HG02623 (cell line): Measurements from ENCODE around the gene OR4F6.
"Not testable (repeated sequence)": the region's sequence is repeated elsewhere in the genome, so short reads cannot be mapped to it uniquely, and the experiment has no call there.

ENCODE experiments used
- ATAC-seq: cut with Tn5 transposase; IDR thresholded peaks from one replicate; pipeline ENCODE4 v1.9.1; 2021; ENCODE audit warnings: moderate library complexity; ENCODE audit not compliant: unreplicated experiment

OR4F6 gene

DNA sequence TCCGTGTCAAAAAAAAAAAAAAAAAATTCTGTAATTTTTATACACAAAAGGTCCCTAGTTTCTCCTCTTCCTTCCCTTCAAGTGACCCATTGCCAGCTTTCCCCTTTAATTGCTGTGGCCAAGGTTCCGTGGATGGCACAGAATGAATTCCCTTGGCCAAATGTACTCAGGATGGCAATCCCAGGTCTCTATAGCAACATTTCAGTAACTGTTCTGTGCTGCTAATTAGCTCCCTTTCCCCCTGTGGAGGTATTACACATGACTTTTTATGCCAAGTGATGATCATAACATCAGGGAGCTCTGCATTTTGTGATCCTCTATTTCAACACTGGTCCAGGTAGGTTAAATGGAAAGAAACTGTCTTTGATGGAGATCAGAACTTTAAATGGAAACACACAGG lies at the start of gene OR4F6:
Gene OR4F6 (plus strand): TSS at position 301 of the 400 bp plus-strand sequence. CDS start 2,211 bp downstream, outside the sequence.
- ATAC-seq, result no peak

DNA sequence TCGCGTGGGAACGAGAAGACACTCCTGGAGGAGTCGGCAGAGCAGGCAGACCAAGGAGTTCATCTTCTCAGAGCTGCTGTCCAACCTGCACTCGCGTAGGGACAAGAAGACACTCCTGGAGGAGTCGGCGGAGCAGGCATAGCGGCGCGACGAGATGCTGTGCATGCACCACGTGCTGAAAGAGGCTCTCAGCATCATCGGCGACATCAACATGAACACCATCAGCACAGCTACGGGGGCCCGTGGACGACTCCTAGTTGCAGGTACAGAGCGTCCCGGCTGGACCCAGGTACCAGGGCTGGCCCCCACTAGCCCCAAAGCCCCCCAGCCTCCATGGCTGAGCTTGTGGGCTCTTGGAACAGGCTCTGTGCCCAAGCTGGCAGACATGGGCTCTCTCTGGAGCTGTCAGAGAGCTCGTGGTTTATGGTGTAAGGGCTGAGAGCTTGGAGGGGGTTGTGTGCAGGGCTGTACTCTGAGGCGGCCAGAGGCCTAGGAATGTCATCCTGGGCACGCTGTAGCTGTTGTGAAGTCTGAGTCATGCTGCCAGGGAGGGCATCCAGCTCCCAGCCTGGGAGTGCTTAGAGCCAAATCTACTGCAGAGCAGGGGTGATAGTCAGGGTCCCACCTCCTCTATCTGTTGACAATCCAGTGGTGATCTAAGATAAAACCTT lies 38.5 kb upstream of the OR4F6 start:
- ATAC-seq, result not testable (repeated sequence)

GRCh38 chr15:101765340-101765671 lies 38.0 kb upstream of the OR4F6 start:
- ATAC-seq, result not testable (repeated sequence)

DNA sequence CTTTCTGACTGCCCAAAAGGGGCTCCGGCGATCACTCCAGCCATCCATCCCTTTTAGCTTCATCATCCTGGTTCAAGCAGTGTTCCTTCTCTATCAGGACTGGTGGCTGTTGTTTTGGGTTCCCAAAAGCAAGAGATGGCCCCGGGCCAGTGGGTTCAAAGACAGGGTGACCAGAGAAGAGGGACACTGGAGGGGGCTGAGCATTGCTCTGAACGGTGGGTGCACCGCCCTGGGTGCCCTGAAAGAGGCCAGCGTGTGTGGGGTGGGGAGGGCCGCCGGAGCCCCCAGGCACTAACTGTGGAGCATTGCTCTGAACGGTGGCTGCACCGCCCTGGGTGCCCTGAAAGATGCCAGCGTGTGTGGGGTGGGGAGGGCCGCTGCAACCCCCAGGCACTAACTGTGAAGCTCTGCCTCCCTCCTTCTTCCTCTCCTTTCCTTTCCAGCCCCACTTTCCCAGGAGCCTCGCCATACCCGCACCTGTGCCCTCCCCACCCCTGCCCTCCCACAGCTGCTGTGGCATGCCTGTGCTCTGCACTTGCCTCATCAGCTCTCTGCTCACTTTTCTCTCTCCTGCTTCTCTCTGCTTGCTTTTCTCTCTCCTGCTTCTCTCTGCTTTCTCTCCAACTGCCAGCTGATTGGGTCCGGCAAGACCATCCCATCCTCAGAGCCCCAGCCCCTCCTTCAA lies 37.4 kb upstream of the OR4F6 start:
- ATAC-seq, result no peak

DNA sequence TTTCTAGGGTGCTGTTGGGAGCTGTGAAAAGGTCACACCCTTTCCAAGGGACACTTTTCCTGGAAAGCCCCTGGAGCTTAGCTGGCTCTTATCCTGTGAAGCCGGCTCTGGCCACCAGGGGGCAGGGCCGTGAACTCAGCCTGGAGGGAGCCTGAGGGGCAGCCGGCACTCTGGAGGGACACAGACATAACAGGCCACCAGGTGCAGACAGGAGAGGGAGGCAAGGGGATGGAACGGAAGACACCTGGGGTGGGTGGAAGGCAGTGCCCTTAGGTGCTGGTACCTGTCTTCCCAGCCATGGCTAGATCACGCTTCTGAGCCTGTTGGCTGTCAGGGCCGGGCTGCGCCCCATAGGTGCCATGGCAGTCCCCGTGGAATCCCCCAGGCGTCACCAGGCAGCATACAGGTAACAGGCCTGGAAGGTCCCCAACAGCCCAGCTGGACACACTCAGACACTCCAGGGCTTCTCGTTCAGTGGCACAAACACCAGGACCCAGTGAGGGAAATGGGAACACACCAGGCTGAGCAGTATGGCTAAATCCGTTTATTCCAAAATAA lies 36.1 kb upstream of the OR4F6 start:
- ATAC-seq, result not testable (repeated sequence)

GRCh38 chr15:101772921-101773320 lies 30.4 kb upstream of the OR4F6 start:
- no peak for ATAC-seq

DNA sequence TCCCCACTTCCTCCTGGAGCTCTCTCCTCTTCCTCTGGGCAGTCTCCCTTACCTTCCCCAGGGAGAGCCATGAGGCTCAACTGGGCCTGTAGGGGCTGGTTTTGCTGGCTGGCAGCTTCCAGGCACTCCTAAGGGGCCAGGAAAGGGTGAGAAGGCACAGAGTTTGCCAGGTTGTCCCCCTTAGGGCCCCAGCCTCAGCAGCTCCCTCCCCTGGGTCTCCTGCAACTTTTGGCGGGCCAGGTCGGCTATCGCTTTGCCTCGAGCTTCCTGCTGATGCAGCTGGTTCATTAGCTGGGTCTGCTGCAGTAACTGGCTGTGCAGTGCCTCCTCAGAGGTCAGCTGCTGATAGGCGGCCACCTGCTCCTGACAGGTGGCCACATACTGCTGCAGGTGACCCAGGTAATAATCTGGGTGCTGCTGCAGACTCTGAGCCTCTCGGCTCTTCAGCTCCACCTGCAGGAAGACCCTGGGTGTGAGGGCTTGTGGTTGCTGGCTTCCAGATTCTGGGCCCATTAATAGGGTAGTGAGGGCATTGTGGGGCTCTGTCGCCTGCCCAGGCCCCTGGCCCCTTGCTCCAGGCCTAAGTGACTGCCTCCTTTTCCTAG lies 29.7 kb upstream of the OR4F6 start:
- no peak for ATAC-seq

GRCh38 chr15:101775136-101775535 lies 28.2 kb upstream of the OR4F6 start:
- ATAC-seq, result no peak

DNA sequence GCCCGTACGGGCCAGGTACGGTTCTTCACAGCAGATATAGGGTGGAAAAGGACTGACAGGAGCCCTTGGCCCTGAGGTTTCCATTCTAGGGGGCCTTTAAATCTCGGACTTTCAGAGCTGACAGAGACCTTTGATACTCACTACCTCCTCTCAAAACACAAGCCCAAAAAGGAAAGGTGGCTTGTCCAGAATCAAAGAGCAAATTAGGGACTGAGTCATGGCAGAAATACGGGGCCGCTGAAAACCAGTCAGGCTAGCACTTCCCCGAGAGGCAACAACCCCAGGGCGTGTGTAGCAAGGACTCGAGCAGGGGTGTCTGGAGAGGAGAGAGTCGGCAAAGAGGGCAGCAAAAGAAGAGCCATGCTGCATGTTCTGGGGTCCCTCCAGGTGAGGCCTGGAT lies 24.7 kb upstream of the OR4F6 start:
- not testable (repeated sequence) for ATAC-seq

DNA sequence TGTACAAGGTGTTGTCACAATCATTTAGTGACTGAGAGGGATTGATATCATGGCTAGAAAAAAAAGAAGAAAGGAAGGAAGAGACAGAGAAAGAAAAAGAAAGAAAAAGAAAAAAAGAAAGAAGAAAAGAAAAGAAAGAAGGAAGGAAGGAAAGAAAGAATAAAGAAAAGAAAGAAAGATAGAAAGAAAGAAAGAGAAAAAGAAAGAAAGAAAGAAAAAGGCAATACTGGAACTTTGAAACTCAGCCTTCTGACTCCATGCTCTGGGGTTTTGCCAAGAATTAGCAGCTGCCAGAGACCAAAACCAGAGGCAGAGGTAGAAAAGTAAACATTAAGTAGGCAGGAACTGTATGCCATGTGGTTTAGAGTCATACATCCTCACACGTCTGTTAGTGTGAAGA lies 23.1 kb upstream of the OR4F6 start:
- ATAC-seq, result not testable (repeated sequence)

DNA sequence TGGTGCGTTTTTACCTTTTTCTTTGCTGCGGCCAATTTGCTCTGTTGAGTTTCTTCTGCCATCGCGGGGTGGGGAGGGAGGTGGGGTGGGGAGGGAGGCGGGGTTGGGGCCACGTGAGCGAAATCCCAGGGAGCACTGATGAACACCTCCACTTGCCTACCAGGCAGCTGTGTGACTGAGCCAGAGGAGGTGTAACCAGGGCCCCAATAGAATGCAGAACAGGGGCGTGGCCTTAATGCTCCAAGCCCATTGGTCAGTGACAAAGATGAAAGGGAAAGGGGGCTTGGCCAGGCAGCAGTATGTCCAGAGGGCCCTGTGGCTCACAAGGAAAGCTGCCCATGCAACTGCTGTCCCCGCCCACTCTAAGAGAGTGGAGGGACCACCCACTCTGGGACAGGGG lies 21.4 kb upstream of the OR4F6 start:
- no peak for ATAC-seq

DNA sequence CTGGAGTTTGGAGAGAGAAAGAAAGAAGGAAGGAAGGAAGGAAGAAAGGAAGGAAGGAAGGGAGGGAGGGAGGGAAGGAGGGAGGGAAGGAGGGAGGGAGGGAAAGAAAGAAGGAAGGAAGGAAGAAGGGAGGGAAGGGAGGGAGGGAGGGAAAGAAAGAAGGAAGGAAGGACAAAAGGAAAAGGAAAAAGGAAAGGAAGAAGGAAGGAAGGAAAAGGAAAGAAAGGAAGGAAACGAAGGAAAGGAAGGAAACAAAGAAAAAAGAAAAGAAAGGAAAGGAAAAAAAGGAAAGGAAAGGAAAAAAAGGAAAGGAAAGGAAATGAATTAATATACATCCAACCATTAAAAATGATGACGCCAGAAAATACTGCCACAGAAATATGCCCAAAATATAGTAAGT lies 18.7 kb upstream of the OR4F6 start:
- no peak for ATAC-seq

GRCh38 chr15:101786422-101786821 lies 16.9 kb upstream of the OR4F6 start:
- ATAC-seq, result not testable (repeated sequence)

DNA sequence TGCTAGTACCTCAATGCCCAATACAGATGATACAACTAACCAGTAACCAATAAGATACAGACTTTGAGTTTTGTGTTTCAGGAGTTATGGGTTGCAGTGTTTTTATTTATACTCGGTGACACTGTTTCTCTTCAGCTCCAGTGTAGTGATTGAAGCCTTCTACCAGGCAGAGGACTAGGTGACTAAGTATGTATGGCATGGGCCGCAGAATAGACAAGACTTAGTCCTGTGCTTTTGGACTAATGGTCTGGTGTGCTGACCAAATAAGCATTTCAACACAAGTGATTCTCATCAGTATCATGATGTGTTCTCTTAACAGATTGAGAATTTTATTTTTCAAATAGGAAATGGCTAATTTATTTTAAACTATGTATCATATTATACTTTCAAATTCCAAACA lies 15.3 kb upstream of the OR4F6 start:
- ATAC-seq, result not testable (repeated sequence)

- not testable (repeated sequence) for ATAC-seq
Measured at GRCh38 chr15:101788503-101789269, 14.6 kb upstream of the OR4F6 start.

GRCh38 chr15:101790748-101791147 lies 12.6 kb upstream of the OR4F6 start:
- ATAC-seq, result not testable (repeated sequence)

DNA sequence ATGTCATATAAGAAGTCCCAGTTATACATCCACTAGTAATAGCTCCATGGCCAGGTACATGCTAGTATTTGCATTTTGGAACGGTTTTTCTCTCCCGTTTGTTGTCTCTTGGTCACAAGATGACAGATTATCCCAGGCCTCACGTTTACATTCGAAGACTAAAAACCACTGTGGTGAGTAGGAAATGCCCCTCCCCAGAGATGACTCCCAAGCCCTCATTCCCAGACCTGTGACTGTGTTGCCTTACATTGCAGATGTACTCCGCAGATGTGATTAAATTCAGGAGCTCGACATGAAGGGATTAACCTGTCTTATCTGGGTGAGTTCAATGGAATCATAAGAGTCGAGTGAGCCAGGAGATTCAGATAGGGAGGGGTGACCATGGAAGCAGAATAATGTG lies 9.3 kb upstream of the OR4F6 start:
- ATAC-seq, result not testable (repeated sequence)

- no peak for ATAC-seq
Measured at GRCh38 chr15:101795455-101795854, 7.9 kb upstream of the OR4F6 start.

DNA sequence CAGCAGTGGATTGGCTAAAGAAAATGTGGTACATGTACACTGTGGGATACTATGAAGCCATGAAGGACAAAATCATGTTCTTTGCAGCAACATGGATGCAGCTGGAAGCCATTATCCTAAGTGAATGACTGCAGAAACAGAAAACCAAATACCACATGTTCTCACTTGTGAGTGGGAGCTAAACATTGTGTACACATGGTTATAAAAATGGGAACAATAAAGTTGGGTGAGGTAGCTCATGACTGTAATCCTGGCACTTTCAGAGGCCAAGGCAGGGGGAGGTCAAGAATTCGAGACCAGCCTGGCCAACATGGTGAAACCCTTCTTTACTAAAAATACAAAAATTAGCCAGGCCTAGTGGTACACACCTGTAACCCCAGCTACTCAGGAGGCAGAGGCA lies 3.6 kb upstream of the OR4F6 start:
- ATAC-seq, result no peak

DNA sequence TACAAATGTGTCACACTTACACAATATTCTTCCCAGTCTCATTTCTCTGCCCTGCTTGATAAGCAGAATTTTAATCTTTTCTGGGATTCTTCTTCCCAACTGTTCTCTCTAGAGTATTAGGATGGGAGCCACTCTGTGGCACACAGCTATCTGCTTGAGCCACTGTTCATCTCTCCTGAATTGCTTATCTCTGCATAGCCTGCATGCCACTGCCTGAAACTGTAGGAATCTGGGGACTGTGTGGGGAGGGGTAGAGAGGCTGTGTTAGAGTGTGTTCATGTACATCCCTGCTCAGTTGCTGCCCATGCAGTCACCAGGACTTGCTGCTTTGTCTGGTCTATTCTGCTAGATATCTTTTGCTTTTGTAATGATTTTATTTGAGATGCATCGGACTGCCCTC lies 2.3 kb upstream of the OR4F6 start:
- no peak for ATAC-seq

- ATAC-seq, result no peak
Measured at GRCh38 chr15:101803676-101804075, 367 bp downstream of the OR4F6 start.
